Measurements from ENCODE around the gene SMIM34.
"Not testable (repeated sequence)": the region's sequence is repeated elsewhere in the genome, so short reads cannot be mapped to it uniquely, and the experiment has no call there.

SMIM34 gene, protein sequence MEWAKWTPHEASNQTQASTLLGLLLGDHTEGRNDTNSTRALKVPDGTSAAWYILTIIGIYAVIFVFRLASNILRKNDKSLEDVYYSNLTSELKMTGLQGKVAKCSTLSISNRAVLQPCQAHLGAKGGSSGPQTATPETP

DNA sequence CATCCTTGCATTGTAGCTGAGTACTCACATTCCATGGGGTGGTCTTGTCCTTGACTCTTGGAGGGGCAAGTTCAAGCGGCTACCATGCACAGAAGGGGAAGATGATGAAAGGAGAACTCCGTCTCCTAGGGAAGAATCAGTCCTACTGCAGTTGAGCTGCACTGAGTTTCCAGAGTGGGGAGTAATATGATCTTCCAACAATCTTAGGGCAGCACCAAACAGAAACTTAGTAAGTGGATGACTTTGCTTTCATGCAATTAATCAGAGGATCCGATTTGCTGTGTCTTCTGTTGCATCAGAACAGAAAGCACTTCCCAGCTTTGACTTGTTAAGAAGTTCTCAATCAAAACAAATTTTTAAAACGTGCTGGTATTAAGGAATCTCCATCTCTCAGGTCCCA is at the start of gene SMIM34:
SMIM34 (minus strand) TSS at position 147 of the 400 bp plus-strand sequence; CDS start at position 35, 112 bp downstream.
- not testable (repeated sequence) for DNase-seq

DNA sequence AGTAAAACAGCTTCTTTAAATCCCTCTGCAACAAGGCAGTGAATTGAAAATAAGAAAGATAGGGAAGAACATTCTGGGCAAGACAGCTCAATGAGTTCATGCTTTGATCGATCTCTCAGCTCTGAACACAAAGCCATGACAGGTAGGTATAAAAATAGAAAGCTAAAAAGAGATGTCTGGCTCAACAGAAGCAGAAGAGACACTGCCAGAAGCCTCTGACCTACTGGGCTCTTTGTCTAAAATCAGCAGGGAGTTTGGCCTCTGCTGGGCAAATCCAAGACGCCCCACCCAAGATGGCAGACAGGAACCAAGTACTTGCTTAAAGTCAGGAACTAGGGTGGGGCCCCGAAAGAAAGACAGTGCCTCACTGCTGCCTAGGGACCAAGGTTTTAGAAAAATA is 43.6 kb upstream of the SMIM34 start:
- DNase-seq: not testable (repeated sequence)

DNA sequence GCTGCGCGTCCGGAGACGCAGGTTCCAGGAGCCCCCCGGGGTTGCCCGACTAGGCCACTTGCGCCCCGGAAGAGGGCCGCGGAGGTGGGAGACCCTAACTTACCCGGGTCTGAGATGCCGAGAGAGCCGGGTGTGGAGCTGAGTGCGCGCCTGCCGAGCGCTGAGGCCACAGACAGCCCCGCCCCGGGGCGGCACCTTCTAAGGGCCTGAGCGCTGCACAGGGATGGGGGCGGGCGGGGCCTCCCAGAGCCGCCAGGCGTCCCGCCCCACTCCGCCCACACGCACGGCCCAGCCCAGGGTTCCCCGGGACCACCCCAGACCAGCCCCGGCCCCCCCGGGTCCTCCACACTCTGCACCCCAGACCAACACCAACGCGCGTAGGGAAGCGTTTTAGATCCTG is 35.7 kb upstream of the SMIM34 start:
- not testable (repeated sequence) for DNase-seq

DNA sequence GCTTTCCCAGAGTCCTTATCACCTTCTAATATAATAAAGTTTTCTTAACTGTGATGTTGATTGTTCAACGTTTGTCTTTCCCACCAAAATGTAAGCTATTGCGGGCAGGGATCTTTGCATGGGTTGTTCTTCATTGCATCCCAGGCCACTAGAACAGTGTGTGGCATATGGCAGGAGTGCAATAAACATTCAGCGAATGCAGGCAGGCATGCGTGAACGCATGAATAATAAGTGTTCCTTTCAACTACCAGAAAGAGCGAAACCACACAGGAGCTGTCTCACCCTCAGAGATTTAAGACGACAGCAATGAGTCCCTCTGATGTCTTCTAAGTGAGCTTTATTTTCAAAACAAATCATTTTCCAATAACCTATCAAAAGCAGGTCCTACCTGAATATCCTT is 34.5 kb upstream of the SMIM34 start:
- not testable (repeated sequence) for DNase-seq

DNA sequence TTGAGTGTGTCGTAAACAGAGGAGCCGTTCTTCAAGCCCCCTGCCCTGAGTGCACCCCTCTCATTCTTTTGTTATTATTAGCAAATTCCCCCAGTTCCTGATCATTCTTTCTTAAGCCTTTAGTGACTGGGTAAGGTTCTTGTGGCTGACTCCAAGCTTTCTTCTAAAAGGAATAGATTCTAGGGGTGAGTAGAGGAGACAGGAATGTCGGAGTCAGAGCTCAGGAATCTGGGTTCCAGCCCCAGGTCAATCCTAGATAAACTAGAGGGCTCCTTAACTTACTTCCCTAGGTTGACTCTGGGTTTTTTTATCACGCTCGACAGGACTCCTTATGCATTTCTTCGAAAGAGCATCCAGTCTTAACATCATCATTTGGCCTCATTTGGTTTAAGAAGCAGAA is 32.4 kb upstream of the SMIM34 start:
- not testable (repeated sequence) for DNase-seq

DNA sequence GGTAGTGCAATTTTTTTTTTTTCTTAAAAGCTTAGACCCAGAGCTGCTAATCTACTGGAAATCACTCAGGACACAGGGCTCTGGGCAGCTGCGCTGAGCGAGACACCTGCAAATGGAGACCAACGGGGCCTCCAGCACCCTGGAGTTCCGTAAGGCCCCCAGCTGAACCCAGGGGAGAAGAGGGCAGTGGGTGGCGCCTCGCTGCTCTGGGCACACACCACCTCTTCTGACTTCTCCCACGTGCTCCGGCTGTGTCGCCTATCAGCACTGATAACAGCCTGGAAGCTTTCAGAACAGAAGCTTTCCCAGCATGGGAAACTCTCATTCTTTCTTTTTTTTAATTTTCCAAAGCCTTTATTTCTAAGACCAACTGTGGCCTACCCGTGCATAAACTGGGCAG is 31.9 kb upstream of the SMIM34 start:
- not testable (repeated sequence) for DNase-seq

DNA sequence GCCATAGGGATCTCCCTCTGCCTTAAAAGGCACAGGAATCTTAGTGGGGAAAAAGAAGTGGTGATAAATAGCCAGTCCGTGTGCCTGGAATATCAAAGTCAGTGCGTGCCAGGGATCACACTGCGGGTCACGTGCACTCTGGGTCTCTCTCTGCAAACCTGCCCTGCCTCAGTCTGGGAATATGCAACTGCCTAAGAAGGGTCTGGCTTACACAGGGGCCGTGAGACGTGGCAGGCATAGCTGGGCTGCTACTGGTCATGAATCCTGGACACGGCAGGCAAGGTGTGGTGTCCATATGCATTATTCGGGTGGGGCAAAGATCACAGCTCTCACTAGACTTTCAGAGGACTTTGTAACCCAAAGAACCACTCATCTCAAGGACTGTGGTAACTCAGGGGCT is 23.3 kb upstream of the SMIM34 start:
- DNase-seq: not testable (repeated sequence)

DNA sequence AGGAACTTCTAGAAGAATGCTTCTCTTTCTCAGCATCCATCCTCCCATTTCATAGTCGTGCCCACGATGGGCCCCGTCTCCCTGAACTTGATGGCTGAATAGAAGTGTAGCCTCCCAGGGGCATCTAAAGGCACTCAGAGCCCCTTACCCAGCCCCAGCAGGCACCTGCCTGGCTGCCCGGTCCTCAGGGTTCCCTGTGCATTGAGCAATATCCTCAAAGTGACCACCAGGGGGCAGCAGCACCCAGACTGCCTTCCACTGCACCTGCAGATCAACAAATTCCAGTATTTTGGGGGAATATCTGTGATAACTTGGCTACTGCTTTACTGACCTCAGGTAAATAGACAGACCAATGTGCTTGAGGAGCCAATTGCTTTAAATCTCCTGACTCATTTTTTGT is 19.7 kb upstream of the SMIM34 start:
- DNase-seq: not testable (repeated sequence)

DNA sequence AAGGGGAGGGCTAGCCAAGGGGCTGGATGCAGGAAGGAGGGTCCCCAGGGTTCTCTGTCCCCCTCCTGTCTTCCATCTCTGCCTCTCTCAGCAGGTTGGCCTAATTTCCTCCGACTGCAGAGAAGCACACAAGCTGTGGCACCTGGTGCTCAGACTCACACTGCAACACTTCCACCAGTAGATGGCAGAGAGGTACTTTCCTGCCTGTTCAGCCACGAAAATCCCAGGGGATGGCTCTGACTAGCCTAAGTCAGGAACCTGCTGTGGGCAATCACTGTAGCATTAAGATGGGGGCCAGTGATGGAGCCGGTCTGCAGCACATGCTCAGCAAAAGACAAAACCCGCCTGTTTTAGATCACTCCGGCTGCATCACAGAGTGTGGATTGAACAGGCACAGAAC is 6.0 kb upstream of the SMIM34 start:
- DNase-seq: not testable (repeated sequence)

DNA sequence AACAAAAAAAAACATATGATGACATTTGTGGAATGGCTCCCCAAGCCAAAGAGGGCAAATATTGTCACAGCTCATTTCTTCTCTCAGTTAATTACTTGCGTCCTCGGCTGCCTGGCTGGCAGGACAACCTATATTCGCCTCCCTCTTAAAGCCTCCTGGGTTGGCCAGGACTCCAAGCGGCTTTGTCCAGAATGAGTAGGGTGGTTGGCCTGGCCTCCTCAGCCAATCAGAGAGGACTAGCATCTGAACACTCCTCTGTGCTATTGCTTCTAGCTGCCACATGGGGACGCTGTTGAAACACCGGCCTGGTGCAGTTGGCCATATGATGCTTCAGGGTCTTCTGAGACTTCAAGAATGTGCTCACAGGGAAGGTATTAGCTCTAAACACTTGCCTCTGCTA is 4.7 kb upstream of the SMIM34 start:
- not testable (repeated sequence) for DNase-seq

DNA sequence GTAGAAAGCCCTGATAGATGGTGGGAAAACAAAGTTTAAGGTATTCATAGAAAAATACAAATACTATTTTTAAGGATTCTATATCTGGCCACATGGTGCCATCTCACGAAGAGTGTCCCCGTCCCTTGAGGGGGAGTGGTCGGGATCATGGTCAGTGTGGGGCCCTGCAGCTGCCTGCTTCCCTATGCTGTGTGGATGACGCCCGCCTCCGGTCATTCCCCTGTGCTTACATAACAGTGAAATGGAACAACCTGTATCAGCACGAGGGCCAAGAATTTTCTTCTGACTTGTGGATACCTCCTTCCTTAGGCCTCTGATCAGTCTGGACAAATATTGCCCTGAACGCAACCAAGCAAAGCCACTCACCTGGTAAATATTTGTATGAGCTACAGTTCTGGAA is 3.6 kb upstream of the SMIM34 start:
- not testable (repeated sequence) for DNase-seq

DNA sequence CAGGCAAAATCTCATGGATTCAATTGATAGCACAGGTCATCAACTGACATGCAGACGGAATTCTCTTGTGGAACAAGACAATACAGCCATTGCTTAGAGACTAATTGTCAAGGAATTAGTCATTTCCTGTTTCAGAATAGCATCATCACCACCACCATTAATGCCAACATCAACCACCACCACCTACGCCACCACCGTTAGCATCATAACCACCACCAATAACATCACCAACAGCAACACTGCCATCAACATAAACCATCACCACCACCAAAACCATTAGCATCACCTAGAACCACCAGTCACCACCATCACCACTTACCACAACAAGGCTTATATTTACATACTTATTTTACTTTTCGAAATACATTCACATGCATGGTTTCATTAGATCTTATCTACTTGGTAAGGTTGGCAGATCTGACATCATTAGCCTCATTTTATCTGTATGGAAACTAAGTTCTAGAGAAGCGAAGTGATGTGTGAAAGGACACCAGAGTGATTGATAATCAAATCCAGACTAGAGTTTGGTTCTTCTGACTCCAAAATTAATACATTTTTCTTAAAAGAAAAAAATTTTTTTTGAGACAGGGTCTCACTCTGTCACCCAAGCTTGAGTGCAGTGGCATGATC is 6.2 kb downstream of the SMIM34 start:
- not testable (repeated sequence) for DNase-seq

DNA sequence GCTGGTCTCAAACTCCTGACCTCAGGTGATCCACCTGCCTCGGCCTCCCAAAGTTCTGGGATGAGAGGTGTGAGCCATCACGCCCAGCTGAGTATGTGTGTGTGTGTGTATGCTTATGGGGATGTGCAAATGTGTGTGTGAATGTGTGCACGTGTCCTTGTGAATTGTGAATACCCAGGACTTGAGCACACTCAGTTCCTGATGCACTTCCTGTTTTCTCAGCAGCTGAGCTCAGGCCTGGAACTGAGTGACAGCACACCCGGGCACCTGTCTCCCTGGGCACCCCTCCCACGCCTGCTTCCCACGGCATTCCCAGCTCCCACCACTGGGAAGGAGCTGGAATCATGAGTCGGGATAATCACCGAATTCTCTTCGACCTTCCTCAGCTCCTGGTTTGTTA is 16.5 kb downstream of the SMIM34 start:
- not testable (repeated sequence) for DNase-seq

DNA sequence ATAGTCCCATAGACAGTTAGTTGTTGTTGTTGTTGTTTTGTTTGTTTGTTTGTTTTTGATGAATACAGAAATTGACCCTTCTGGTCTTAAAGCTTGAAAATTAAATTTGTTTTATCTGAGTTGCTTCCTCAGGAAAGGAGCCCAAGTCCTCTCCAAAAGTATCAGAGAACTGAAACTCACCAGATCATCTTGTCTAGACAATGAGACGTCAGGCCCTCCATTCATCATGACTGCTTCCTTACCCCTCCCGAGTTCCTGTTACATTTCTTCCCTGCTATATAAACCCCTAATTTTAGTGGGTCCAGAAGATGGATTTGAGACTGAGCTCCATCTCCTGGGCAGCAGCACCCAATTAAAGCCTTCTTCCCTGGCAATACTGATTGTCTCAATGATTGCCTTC is 17.1 kb downstream of the SMIM34 start:
- not testable (repeated sequence) for DNase-seq

DNA sequence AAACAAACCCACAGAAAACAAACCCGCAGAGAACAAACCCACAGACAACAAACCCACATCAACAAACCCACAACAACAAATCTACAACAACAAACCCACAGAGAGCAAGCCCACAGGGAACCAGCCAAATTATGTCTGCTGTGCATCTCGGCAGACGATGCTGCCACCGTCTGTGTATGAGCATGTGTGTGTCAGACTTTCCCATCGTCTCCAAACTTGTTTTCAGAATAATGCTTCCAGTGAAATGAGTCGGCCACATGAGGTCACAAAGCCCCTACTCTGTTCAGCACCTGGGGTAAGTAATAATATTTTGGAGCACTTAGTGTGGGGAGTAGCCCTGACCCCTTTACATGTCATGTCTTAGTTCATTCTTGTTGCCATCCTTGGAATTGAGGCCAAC is 17.6 kb downstream of the SMIM34 start:
- not testable (repeated sequence) for DNase-seq

DNA sequence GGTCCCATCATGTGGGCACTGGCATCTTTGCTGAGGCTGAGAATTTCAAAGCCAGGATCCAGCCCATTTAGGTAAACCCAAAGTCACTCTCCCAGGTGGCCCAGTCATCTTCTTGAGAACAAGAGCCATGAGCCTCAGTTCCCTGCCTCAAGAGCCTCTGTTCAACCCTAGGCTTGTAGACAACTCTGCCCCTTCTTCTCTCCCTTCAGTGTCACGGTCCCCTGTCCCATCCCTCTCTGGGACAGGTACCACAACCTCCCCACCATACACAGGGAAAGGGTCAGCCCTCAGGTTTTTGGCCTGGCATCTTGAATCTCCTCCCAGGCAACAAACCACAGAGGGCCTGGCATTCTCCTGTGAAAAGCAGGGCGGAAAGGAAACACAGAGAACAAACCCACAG is 18.1 kb downstream of the SMIM34 start:
- not testable (repeated sequence) for DNase-seq

DNA sequence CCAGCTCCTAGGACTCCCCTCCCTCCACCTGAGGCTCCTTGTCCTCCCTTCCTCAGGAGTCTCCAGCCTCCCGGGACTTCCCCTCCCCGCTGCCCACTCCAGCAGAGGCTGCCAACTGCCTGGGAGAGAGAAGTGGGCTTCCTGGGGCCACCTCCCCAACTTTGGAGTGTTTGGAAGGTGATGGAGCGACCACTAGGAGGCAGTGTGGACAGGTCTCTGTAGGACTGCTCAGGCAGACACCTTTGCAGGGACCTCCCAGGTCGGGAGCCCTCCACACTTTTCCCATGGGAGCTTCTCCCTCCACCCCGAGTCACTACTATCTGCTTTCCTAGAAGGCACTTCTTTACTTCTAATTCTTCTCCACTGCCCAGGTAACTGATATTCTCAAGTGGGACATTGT is 19.0 kb downstream of the SMIM34 start:
- not testable (repeated sequence) for DNase-seq

DNA sequence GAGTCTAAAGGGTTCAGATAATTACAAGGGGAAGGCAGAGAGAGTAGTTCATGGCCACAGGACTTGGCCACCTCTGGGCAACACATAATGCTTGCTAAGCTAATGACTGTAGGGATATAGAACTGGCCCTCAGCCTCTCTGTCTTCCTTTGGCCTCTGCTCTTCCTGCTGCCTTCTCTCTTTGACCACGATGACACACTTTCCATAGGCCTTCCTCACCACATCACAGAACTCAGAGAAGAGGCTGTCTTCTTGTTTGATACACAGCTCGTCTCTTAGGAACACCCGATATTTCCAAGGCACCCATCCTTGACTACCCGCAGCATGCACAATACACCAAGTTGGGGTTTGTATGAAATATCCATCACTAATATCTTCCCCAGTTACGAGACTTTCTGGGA is 23.2 kb downstream of the SMIM34 start:
- DNase-seq: not testable (repeated sequence)

DNA sequence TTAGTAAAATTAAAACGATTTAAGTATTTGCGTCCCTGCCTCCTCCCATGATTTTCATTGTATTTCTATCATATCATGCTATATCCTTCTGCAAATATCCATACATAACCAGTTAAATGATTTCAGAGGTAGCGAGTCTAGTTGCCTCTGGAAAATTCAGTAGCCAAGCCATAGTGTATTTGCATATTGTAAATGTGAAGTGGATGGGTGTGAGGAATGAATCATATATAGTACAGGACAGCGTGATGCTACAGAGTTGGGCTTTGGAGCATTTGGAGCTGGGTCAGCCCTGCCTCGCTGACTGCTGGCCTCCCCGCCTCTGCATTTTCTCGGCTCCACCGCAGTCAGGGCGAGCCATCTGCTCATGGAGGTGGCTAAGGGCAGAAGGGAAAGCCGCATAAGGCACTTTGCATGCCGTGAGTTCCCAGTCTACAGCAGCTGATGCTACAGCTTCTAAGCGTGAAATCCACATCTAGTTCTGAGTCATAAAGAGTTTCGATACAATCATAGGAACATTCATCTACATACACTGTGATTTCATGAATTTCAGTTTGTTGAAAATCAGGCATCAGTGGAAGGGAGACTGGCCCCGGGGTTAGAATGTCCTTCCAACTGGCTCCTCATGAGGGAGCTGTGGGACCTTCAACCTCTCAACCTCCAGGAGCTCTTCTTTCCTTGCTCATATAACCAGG is 39.9 kb downstream of the SMIM34 start:
- DNase-seq: not testable (repeated sequence)

DNA sequence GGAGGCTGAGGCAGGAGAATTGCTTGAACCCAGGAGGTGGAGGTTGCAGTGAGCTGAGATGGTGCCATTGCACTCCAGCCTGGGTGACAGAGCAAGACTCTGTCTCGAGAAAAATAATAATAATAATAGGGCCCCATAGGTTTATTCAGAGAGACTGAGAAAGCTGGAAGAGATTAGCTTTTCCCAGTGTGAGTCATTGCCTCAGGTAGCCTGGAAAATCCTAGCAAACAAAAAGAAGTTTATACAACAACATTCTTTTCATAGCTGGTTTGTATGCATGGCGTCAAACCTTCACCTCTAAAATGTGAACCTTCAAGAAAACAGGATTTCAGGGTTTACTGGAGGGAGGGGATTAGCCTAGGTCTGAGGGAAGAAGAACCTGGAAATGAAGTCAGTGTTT is 40.6 kb downstream of the SMIM34 start:
- DNase-seq: not testable (repeated sequence)

DNA sequence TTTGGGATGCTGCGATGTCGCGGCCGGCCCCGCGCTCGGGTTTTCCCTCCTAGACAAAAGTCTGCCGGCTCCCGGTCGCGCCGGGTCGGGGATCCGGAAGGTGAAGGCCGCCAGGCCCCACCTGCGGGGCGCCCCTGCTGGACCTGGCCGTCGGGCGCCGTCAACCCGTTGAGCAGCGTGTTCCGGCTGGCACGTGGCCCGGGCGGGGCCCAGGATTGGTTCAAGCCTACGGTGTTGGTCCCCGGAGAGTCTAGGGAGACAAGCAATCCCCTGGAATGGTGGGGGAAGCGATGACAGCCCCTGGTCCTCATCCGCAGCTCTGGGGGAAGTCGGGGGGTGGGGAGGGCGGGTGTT is 48.2 kb downstream of the SMIM34 start:
- DNase-seq: not testable (repeated sequence)

DNA sequence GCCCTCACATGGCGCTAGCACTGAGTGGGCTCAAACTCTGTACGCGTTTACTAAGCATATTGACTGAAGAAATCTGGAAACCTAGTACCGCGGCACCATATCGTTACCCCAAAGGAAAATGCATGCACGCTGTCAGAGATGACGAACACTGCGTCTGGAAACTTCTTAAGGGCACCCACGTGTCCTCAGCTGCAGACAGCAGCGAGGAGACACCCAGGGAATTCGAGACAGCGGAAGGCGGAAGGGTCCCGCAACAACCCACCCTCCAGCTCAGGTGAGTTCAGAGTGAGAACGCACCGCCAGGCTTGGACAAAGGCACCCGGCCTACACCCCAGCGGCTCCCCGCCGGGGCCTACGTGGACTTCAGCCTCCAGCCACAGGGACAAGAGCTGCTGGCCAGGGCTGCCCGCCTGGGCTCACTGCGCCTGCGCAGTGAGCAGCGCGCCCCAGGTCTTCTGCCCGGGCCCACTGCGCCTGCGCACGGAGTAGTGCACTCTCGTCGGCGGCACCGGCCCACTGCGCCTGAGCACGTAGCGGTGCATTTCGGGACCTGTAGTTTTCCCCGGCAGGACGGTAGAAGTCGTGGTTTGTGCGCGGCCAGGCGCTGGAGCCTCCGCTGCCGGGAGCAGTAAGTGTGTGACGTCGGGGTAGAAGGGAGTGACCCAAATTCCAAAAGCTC is 48.7 kb downstream of the SMIM34 start, which contains the start of gene SMIM11:
SMIM11 (plus strand) TSS at position 568 of the 679 bp plus-strand sequence. CDS start 3,998 bp downstream, outside the sequence.
- DNase-seq: not testable (repeated sequence)

DNA sequence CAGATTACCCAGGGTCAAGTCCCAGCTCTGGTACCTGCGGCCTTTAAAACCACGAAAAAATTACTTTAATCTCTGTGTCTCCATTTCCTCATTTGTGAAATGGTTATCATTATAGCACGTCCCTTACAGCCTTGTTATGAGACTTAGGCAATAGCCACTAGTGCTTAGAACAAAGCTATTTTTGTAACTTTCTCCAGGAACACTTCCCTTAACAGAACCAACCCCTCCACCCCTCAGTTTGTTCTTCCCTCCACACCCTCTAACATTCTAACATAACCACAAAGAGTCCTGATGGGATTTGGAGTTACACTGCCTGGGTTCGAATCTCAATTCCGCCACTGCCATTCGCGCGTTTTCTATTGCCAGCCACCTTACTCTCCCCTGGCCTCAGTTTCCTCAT is 49.3 kb downstream of the SMIM34 start:
- not testable (repeated sequence) for DNase-seq

DNA sequence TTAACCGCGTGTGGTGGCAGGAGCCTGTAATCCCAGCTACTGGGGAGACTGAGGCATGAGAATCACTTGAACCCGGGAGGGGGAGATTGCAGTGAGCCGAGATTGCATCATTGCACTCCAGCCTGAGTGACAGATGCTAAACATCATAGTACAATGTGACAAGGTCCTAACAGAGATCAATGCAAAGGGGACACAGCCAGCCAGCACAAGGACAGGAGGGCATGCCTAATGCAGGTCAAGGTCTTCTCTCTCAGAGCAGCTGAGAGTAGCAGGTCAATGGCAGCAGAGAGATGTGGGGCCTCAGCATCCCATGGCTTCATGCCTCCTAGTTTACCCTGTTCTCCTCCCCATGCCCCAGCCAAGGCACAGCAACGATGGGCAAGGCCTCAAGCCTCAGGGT is 51.4 kb downstream of the SMIM34 start:
- no peak for DNase-seq
